Measurements from ENCODE around the gene SLC9C1. TPM values are rescaled to one million over a fixed set of nuclear protein-coding genes. Genes with fewer than 3 reads are reported as not detected.

The SLC9C1 gene
- total RNA-seq, 1 experiment from 2014 or later, result not detected

DNA sequence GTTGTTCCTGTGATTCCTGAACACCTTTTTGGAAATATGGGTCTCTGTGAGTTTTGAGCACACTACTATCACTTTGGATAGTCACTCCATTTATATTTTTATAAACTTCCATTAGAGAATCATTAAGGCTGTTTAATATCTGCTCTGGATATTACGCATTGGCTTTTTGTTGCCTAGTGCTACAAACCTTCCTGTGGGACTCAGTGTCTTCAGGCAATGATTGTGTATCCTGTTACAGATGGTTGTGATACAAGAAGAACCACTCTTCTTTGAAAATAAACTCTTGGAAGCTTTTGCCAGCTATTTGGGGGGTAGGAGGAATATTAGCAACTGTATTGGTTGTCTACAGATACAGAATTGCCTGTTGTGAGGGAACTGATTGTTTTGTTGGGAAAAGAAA lies 176.6 kb downstream of the SLC9C1 start:
- no TSS peak for BruUV-seq (replicated peaks)
- intact Hi-C loops (cut with micrococcal nuclease; ENCODE audit: unreplicated experiment), result no loop called here
- H3K9me3 ChIP-seq (ENCODE audit: low read depth, low read length, poor library complexity, severe bottlenecking), result no peaks in the 10 kb centered on the region
- POLR2A ChIA-PET (ENCODE audit: low non-redundant PET), result no interaction called here
- CTCF ChIA-PET, result interaction anchor here (0.6 kb wide), 1 partner anchor 170 kb away, joined by 3 read pairs; no protein-coding TSS in a partner anchor
- TF ChIP-seq, protein P1, sequence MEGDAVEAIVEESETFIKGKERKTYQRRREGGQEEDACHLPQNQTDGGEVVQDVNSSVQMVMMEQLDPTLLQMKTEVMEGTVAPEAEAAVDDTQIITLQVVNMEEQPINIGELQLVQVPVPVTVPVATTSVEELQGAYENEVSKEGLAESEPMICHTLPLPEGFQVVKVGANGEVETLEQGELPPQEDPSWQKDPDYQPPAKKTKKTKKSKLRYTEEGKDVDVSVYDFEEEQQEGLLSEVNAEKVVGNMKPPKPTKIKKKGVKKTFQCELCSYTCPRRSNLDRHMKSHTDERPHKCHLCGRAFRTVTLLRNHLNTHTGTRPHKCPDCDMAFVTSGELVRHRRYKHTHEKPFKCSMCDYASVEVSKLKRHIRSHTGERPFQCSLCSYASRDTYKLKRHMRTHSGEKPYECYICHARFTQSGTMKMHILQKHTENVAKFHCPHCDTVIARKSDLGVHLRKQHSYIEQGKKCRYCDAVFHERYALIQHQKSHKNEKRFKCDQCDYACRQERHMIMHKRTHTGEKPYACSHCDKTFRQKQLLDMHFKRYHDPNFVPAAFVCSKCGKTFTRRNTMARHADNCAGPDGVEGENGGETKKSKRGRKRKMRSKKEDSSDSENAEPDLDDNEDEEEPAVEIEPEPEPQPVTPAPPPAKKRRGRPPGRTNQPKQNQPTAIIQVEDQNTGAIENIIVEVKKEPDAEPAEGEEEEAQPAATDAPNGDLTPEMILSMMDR (conservative IDR thresholded peaks at IDR 0.05; ENCODE audit: low read depth, low read length), result no peak
- no peaks in the 10 kb centered on the region for H3K4me1 ChIP-seq (ENCODE audit: insufficient read depth, low read length, poor library complexity, severe bottlenecking)
- no peak overlapping the region for H3K4me3 ChIP-seq (ENCODE audit: low read depth, low read length, poor library complexity, severe bottlenecking)
- no peaks in the 10 kb centered on the region for H3K27me3 ChIP-seq (replicated peaks; ENCODE audit: insufficient read depth, low read depth, low read length, poor library complexity)
- no peaks in the 10 kb centered on the region for H3K36me3 ChIP-seq (ENCODE audit: insufficient read depth, low read length, poor library complexity, severe bottlenecking)
- no peak for DNase-seq (ENCODE audit: low spot score)
- H3K27ac ChIP-seq (ENCODE audit: low read depth, low read length, poor library complexity, severe bottlenecking), result no peak overlapping the region

DNA sequence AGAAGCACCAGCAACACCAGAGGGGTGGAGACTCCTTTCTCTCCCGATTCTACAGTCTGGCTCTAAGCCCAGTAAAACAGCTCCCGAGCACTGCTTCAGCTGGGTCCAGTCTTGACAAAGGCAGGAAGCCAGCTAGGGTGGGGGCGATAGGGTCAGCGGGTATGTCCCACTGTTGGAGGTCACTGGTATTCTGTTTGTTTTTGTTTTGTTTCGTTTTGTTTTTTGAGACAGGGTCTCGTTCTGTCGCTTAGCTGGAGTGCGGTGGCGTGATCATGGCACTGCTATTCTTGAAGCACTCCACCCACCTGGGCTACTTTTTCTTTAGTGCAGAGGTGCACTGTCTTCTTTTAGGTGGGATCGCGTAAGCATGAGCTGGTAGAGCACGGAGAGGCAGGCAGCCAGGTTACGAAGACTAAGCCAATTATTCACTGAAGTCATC lies 177.2 kb downstream of the SLC9C1 start:
- DNase-seq (ENCODE audit: low spot score), result no peak
- no TSS peak for BruUV-seq (replicated peaks)
- ChIA-PET CTCF (interaction anchor here (0.6 kb wide), 1 partner anchor 170 kb away, joined by 3 read pairs; no protein-coding TSS in a partner anchor), POLR2A (ENCODE audit: low non-redundant PET) (no interaction called here)
- TF ChIP-seq, protein P1 (conservative IDR thresholded peaks at IDR 0.05; ENCODE audit: low read depth, low read length), result no peak
- TF ChIP-seq EZH2 (IDR thresholded peaks at IDR 0.05; ENCODE audit: borderline replicate concordance, low read depth, low read length, poor library complexity, severe bottlenecking), result no peak
- no peak overlapping the region for H3K4me3 ChIP-seq (ENCODE audit: low read depth, low read length, poor library complexity, severe bottlenecking)
- no peak overlapping the region for H3K27ac ChIP-seq (ENCODE audit: low read depth, low read length, poor library complexity, severe bottlenecking)
- no peaks in the 10 kb centered on the region for H3K4me1 ChIP-seq (ENCODE audit: insufficient read depth, low read length, poor library complexity, severe bottlenecking)
- H3K9me3 ChIP-seq (ENCODE audit: low read depth, low read length, poor library complexity, severe bottlenecking), result no peaks in the 10 kb centered on the region
- intact Hi-C loops (cut with micrococcal nuclease; ENCODE audit: unreplicated experiment), result no loop called here
- H3K36me3 ChIP-seq (ENCODE audit: insufficient read depth, low read length, poor library complexity, severe bottlenecking), result no peaks in the 10 kb centered on the region
- no peaks in the 10 kb centered on the region for H3K27me3 ChIP-seq (replicated peaks; ENCODE audit: insufficient read depth, low read depth, low read length, poor library complexity)

- Histone ChIP-seq H3K27ac (ENCODE audit: low read depth, low read length, poor library complexity, severe bottlenecking) (no peak overlapping the region), H3K9me3 (ENCODE audit: low read depth, low read length, poor library complexity, severe bottlenecking) (no peaks in the 10 kb centered on the region), H3K36me3 (ENCODE audit: insufficient read depth, low read length, poor library complexity, severe bottlenecking) (no peaks in the 10 kb centered on the region), H3K4me3 (ENCODE audit: low read depth, low read length, poor library complexity, severe bottlenecking) (no peak overlapping the region), H3K27me3 (replicated peaks; ENCODE audit: insufficient read depth, low read depth, low read length, poor library complexity) (no peaks in the 10 kb centered on the region), H3K4me1 (ENCODE audit: insufficient read depth, low read length, poor library complexity, severe bottlenecking) (no peaks in the 10 kb centered on the region)
- no peak for TF ChIP-seq EZH2 (IDR thresholded peaks at IDR 0.05; ENCODE audit: borderline replicate concordance, low read depth, low read length, poor library complexity, severe bottlenecking)
- TF ChIP-seq, protein P1 (conservative IDR thresholded peaks at IDR 0.05; ENCODE audit: low read depth, low read length), result no peak
- BruUV-seq (replicated peaks), result no TSS peak
- intact Hi-C loops (cut with micrococcal nuclease; ENCODE audit: unreplicated experiment), result no loop called here
- ChIA-PET POLR2A (ENCODE audit: low non-redundant PET) (no interaction called here), CTCF (no interaction called here)
- no peak for DNase-seq (ENCODE audit: low spot score)
These were observed 178.1 kb downstream of the SLC9C1 start for GRCh38 chr3:112115806-112116383.

All from A673 (cell line).